HepG2 (cell line): ENCODE results near the gene AGXT.

ENCODE experiments used
- CTCF ChIP-seq: sonication (generic); formaldehyde crosslinking; IDR thresholded peaks from 2 replicates; pipeline ENCODE4 v1.5.0; 2020; ENCODE audit warnings: mild to moderate bottlenecking, missing genetic modification reagents, moderate library complexity
- HNRNPH1 ChIP-seq: fragments of 200-400 bp; formaldehyde crosslinking; optimal IDR thresholded peaks from 2 replicates; pipeline ENCODE3; 2017; ENCODE audit warnings: mild to moderate bottlenecking, low read depth, low read length
- ISX ChIP-seq: sonication (generic); formaldehyde crosslinking; conservative IDR thresholded peaks from 2 replicates; pipeline ENCODE4 v1.5.0; 2020; ENCODE audit warnings: missing genetic modification reagents
- KLF9 ChIP-seq: IDR thresholded peaks from 2 replicates; pipeline ENCODE4 v1.6.1; 2016; ENCODE audit warnings: low read depth
- MTERF4 ChIP-seq: sonication (generic); formaldehyde crosslinking; IDR thresholded peaks from 2 replicates; pipeline ENCODE4 v1.8.0; 2023; ENCODE audit warnings: mild to moderate bottlenecking, missing genetic modification reagents
- ZNF687 ChIP-seq: sonication (generic); formaldehyde crosslinking; IDR thresholded peaks from 2 replicates; pipeline ENCODE4 v1.5.1; 2020; ENCODE audit warnings: mild to moderate bottlenecking, missing genetic modification reagents, moderate library complexity
- ZSCAN31 ChIP-seq: sonication (generic); formaldehyde crosslinking; IDR thresholded peaks from 2 replicates; pipeline ENCODE4 v1.5.0; 2020; ENCODE audit warnings: low read depth, mild to moderate bottlenecking, missing genetic modification reagents
- TF ChIP-seq, protein P1 (sequence below): sonication (generic); formaldehyde crosslinking; IDR thresholded peaks from 2 replicates; pipeline ENCODE4 v1.4.0; 2020; ENCODE audit warnings: missing genetic modification reagents
- TF ChIP-seq, protein P2 (sequence below), 2 experiments: IDR thresholded peaks; 2 replicates each; pipeline ENCODE4 v1.6.1; 2011 to 2012; ENCODE audit warnings: low read length in 2 of 2, borderline replicate concordance in 1 of 2, low read depth in 1 of 2, mild to moderate bottlenecking in 1 of 2, moderate library complexity in 1 of 2
- TF ChIP-seq, protein P3 (sequence below): sonication (generic); formaldehyde crosslinking; IDR thresholded peaks from 2 replicates; pipeline ENCODE4 v1.4.0; 2020; ENCODE audit warnings: mild to moderate bottlenecking, low read depth, missing genetic modification reagents

DNA sequence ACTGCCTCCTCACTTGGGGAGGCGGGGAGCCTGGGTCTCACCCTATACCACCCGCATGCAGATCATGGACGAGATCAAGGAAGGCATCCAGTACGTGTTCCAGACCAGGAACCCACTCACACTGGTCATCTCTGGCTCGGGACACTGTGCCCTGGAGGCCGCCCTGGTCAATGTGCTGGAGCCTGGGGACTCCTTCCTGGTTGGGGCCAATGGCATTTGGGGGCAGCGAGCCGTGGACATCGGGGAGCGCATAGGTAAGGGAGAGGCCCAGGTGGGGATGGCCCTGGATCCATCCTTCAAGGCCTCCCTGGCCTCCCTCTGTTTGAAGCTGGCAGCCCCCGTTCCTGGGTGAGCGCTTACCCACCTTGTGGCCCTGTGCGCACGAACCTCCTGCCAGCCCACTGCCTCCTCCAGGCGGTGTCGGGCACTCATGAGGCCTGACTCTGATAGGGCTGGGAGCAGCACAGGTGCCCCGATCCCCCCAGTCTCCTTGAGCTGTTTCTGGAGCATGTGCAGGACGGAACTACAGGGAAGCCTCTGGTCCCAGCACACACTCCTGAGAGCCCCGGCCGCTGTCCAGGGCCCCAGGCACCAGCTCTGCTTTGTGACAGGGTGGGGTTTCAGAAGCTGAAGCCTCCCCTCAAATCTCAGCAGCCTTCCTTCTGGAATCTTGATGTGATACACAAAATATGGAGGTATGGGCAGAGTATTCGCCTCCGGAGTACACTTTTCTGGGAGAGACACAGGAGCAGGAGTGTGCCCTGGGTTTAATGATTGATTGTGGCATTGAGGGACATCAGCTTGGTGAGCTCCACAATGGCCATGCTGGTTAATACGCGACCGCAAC lies 708 bp downstream of the AGXT start:
- TF ChIP-seq, protein P1, sequence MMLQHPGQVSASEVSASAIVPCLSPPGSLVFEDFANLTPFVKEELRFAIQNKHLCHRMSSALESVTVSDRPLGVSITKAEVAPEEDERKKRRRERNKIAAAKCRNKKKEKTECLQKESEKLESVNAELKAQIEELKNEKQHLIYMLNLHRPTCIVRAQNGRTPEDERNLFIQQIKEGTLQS: no peak
- TF ChIP-seq, protein P2, sequence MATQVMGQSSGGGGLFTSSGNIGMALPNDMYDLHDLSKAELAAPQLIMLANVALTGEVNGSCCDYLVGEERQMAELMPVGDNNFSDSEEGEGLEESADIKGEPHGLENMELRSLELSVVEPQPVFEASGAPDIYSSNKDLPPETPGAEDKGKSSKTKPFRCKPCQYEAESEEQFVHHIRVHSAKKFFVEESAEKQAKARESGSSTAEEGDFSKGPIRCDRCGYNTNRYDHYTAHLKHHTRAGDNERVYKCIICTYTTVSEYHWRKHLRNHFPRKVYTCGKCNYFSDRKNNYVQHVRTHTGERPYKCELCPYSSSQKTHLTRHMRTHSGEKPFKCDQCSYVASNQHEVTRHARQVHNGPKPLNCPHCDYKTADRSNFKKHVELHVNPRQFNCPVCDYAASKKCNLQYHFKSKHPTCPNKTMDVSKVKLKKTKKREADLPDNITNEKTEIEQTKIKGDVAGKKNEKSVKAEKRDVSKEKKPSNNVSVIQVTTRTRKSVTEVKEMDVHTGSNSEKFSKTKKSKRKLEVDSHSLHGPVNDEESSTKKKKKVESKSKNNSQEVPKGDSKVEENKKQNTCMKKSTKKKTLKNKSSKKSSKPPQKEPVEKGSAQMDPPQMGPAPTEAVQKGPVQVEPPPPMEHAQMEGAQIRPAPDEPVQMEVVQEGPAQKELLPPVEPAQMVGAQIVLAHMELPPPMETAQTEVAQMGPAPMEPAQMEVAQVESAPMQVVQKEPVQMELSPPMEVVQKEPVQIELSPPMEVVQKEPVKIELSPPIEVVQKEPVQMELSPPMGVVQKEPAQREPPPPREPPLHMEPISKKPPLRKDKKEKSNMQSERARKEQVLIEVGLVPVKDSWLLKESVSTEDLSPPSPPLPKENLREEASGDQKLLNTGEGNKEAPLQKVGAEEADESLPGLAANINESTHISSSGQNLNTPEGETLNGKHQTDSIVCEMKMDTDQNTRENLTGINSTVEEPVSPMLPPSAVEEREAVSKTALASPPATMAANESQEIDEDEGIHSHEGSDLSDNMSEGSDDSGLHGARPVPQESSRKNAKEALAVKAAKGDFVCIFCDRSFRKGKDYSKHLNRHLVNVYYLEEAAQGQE (IDR thresholded peaks at IDR 0.05; ENCODE audit: borderline replicate concordance in 1 of 2, low read depth in 1 of 2, low read length in 2 of 2): no peak
- TF ChIP-seq CTCF (CRISPR knock-in tag) (no peak), KLF9 (no peak), ZNF687 (peak; percentile 64; the same call in 1 of the 2 replicates), ZSCAN31 (CRISPR knock-in tag) (no peak), ISX (CRISPR knock-in tag) (no peak), MTERF4 (CRISPR knock-in tag) (no peak), HNRNPH1 (no peak)
- TF ChIP-seq, protein P3, sequence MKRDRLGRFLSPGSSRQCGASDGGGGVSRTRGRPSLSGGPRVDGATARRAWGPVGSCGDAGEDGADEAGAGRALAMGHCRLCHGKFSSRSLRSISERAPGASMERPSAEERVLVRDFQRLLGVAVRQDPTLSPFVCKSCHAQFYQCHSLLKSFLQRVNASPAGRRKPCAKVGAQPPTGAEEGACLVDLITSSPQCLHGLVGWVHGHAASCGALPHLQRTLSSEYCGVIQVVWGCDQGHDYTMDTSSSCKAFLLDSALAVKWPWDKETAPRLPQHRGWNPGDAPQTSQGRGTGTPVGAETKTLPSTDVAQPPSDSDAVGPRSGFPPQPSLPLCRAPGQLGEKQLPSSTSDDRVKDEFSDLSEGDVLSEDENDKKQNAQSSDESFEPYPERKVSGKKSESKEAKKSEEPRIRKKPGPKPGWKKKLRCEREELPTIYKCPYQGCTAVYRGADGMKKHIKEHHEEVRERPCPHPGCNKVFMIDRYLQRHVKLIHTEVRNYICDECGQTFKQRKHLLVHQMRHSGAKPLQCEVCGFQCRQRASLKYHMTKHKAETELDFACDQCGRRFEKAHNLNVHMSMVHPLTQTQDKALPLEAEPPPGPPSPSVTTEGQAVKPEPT (CRISPR knock-in tag): no peak
